Epithelial cell of umbilical artery (primary cell): Measurements from ENCODE around the gene MTLN. TPM values are rescaled to one million over a fixed set of nuclear protein-coding genes. Genes with fewer than 3 reads are reported as not detected.

Source experiments
- total RNA-seq: library from RNA; depleted of rRNA; stranded (reverse); fragments of >200 nt; gene quantifications from 2 replicates; pipeline ENCODE4 v1.2.3, GENCODE V29; 2014

MTLN gene
- 65.7 and 75.0 TPM in 2 replicates for total RNA-seq

GRCh38 chr2:110211938-110212858 is at the start of gene MTLN:
Gene MTLN (minus strand): TSS chr2:110212547. CDS start chr2:110212525, 22 bp downstream.

GRCh38 chr2:110204408-110205385 is 7.7 kb downstream of the MTLN start, which contains the start of gene NPHP1:
Gene NPHP1 (minus strand): TSS chr2:110205013. CDS start chr2:110204968, 45 bp downstream.

Other genes starting within 250 kb of the MTLN start
- gene MALL, start 96.7 kb downstream of the MTLN start, total RNA-seq = 26.6 and 51.4 TPM in 2 replicates
- gene NPHP1, start 7.5 kb downstream of the MTLN start, total RNA-seq = 5.8 and 9.9 TPM in 2 replicates